Loucy (cell line): ENCODE measurements around the gene SPAG9.

Source experiments
- H2AFZ ChIP-seq: fragments of 200-600 bp; sonication (generic); 2 replicates; pipeline ENCODE4 v1.6.0; 2016; ENCODE audit warnings: antibody characterized with exemption, mild to moderate bottlenecking, low read length, moderate library complexity
- H3F3A ChIP-seq: fragments of 200-600 bp; 2 replicates; pipeline ENCODE4 v1.6.0; 2016; ENCODE audit warnings: antibody characterized with exemption, low read depth, mild to moderate bottlenecking
- H3K27me3 ChIP-seq: fragments of 200-600 bp; sonication (generic); 2 replicates; pipeline ENCODE4 v1.6.1; 2014; ENCODE audit warnings: low read length, mild to moderate bottlenecking; ENCODE audit not compliant: insufficient read depth, poor library complexity, severe bottlenecking
- H3K36me3 ChIP-seq: fragments of 200-600 bp; sonication (generic); 2 replicates; pipeline ENCODE4 v1.6.1; 2016; ENCODE audit warnings: low read length; ENCODE audit not compliant: insufficient read depth
- H3K4me1 ChIP-seq: fragments of 200-600 bp; sonication (generic); 2 replicates; pipeline ENCODE4 v1.5.1; 2014; ENCODE audit warnings: low read length, mild to moderate bottlenecking; ENCODE audit not compliant: insufficient read depth, poor library complexity, severe bottlenecking
- H3K4me2 ChIP-seq: fragments of 200-600 bp; sonication (generic); 2 replicates; pipeline ENCODE4 v1.6.0; 2014; ENCODE audit warnings: antibody characterized with exemption, low read length, low read depth, mild to moderate bottlenecking; ENCODE audit not compliant: poor library complexity, severe bottlenecking
- H3K4me3 ChIP-seq: fragments of 200-600 bp; sonication (generic); 2 replicates; pipeline ENCODE4 v1.5.1; 2014; ENCODE audit warnings: low read length, mild to moderate bottlenecking, mixed read lengths; ENCODE audit not compliant: poor library complexity, severe bottlenecking
- H3K79me2 ChIP-seq: fragments of 200-600 bp; sonication (generic); 2 replicates; pipeline ENCODE4 v1.6.1; 2014; ENCODE audit warnings: low read length; ENCODE audit not compliant: insufficient read depth
- H3K9ac ChIP-seq: fragments of 200-600 bp; sonication (generic); 2 replicates; pipeline ENCODE4 v1.6.0; 2014; ENCODE audit warnings: mild to moderate bottlenecking, low read depth, low read length, moderate library complexity; ENCODE audit not compliant: poor library complexity, severe bottlenecking
- H3K9me2 ChIP-seq: fragments of 200-600 bp; sonication (generic); replicated peaks from 2 replicates; pipeline ENCODE4 v1.6.1; 2016; ENCODE audit warnings: low read depth, low read length, mixed read lengths
- H3K9me3 ChIP-seq: fragments of 200-600 bp; sonication (generic); 2 replicates; pipeline ENCODE4 v1.6.1; 2014; ENCODE audit warnings: mild to moderate bottlenecking, antibody characterized with exemption, low read length, low read depth; ENCODE audit not compliant: insufficient read depth
- H4K20me1 ChIP-seq: fragments of 200-600 bp; sonication (generic); 2 replicates; pipeline ENCODE4 v1.6.0; 2014; ENCODE audit warnings: antibody characterized with exemption, low read length, mild to moderate bottlenecking; ENCODE audit not compliant: insufficient read depth, poor library complexity, severe bottlenecking
- CTCF ChIP-seq: fragments of 200-600 bp; sonication (generic); conservative IDR thresholded peaks from 2 replicates; pipeline ENCODE4 v1.5.1; 2014; ENCODE audit warnings: mild to moderate bottlenecking, antibody characterized with exemption, low read length
- EZH2phosphoT487 ChIP-seq: fragments of 200-600 bp; IDR thresholded peaks from 2 replicates; pipeline ENCODE4 v1.6.1; 2018; ENCODE audit warnings: antibody characterized with exemption, mild to moderate bottlenecking, moderate library complexity, borderline replicate concordance

SPAG9 gene

GRCh38 chr17:50919321-50920040 lies 201.2 kb downstream of the SPAG9 start:
- Histone ChIP-seq H2AFZ (no peak overlapping the region), H3K9ac (no peak overlapping the region), H3K4me2 (no peak overlapping the region)

GRCh38 chr17:50918933-50919296 lies 201.8 kb downstream of the SPAG9 start:
- Histone ChIP-seq H3K9ac (no peak overlapping the region), H3K4me1 (no peaks in the 10 kb centered on the region), H4K20me1 (no peaks in the 10 kb centered on the region), H3K9me3 (no peaks in the 10 kb centered on the region), H3K27me3 (no peaks in the 10 kb centered on the region), H2AFZ (no peak overlapping the region), H3K4me3 (no peak overlapping the region), H3K4me2 (no peak overlapping the region), H3K36me3 (no peaks in the 10 kb centered on the region), H3K79me2 (no peaks in the 10 kb centered on the region), H3K9me2 (no peaks in the 10 kb centered on the region), H3F3A (no peaks in the 10 kb centered on the region)
- TF ChIP-seq CTCF, result no peak
- no peak for TF ChIP-seq EZH2phosphoT487

More at GRCh38 chr17:50919321-50920040, 201.2 kb downstream of the SPAG9 start:
- TF ChIP-seq CTCF, result no peak
- no peak for TF ChIP-seq EZH2phosphoT487
- no peaks in the 10 kb centered on the region for H3K27me3 ChIP-seq
- no peaks in the 10 kb centered on the region for H4K20me1 ChIP-seq
- no peaks in the 10 kb centered on the region for H3K4me1 ChIP-seq
- H3K9me2 ChIP-seq, result no peaks in the 10 kb centered on the region
- H3K79me2 ChIP-seq, result no peaks in the 10 kb centered on the region
- H3F3A ChIP-seq, result no peaks in the 10 kb centered on the region
- no peaks in the 10 kb centered on the region for H3K9me3 ChIP-seq
- no peak overlapping the region for H3K4me3 ChIP-seq
- no peaks in the 10 kb centered on the region for H3K36me3 ChIP-seq

GRCh38 chr17:50918071-50918932 lies 202.4 kb downstream of the SPAG9 start:
- no peak for TF ChIP-seq CTCF
- no peak for TF ChIP-seq EZH2phosphoT487
- Histone ChIP-seq H3K27me3 (no peaks in the 10 kb centered on the region), H3K4me2 (no peak overlapping the region), H3F3A (no peaks in the 10 kb centered on the region), H2AFZ (no peak overlapping the region), H3K4me3 (no peak overlapping the region), H3K79me2 (no peaks in the 10 kb centered on the region), H3K9me3 (no peaks in the 10 kb centered on the region), H3K9me2 (no peaks in the 10 kb centered on the region), H3K9ac (no peak overlapping the region), H3K4me1 (no peaks in the 10 kb centered on the region), H4K20me1 (no peaks in the 10 kb centered on the region), H3K36me3 (no peaks in the 10 kb centered on the region)
